HepG2 (cell line): ENCODE data around the gene LDLRAD4. TPM values are rescaled to one million over a fixed set of nuclear protein-coding genes. Genes with fewer than 3 reads are reported as not detected.

Source experiments
- ATAC-seq: fragments of 200-7000 bp; cut with Tn5 transposase; 3 replicates; pipeline ENCODE4 v1.9.1; 2020; ENCODE audit warnings: mild to moderate bottlenecking, moderate library complexity
- BruUV-seq: library from RNA; stranded (reverse); fragments of 400-500 nt; replicated peaks from 2 replicates; lab custom pipeline; 2021; lab: Mats Ljungman, UMichigan
- CTCF ChIA-PET: fragments of 300-600 bp; formaldehyde crosslinking; extraction: SDS; loops from one replicate; lab custom pipeline; 2021; ENCODE audit warnings: low total read pairs, inconsistent platforms, low intra/inter-chr PET ratio; lab: Yijun Ruan, JAX
- POLR2A ChIA-PET: fragments of 350-600 bp; sonication (Branson Sonifier 250); formaldehyde crosslinking; loops from one replicate; lab custom pipeline; 2020; ENCODE audit warnings: antibody characterized with exemption, inconsistent platforms; lab: Yijun Ruan, JAX
- DNase-seq: peaks from one replicate; pipeline ENCODE4 v3.0.0-alpha.2; 2015; ENCODE audit warnings: low spot score
- FAIRE-seq: peaks from 3 replicates; lab custom pipeline; 2011; peaks lifted over from hg19 to GRCh38; lab: Jason Lieb, UNC
- H2AFZ ChIP-seq: one replicate; pipeline ENCODE4 v1.6.1; 2011; ENCODE audit warnings: low read length, inconsistent platforms
- H3K27ac ChIP-seq: fragments of 300-600 bp; 3 replicates; pipeline ENCODE4 v1.8.0; 2011; ENCODE audit warnings: mixed run types, mild to moderate bottlenecking, mixed read lengths, low read length, inconsistent platforms; ENCODE audit not compliant: insufficient read depth; ENCODE audit errors: extremely low read length
- H3K27me3 ChIP-seq, 2 experiments: fragments of 200-600 bp in 1 of 2; 2 replicates in 1 of 2; 3 replicates in 1 of 2; pipeline versions ENCODE4 v1.6.0 to v1.8.0; 2011; ENCODE audit warnings: low read length in 2 of 2, mild to moderate bottlenecking in 2 of 2, moderate library complexity in 2 of 2, inconsistent platforms in 1 of 2; ENCODE audit not compliant: insufficient read depth in 2 of 2, control insufficient read depth in 1 of 2
- H3K36me3 ChIP-seq, 2 experiments: fragments of 200-600 bp in 1 of 2; replicated peaks in 1 of 2; 2 replicates in 1 of 2; 3 replicates in 1 of 2; pipeline versions ENCODE4 v1.5.1 to v1.8.0; 2011; ENCODE audit warnings: low read length in 2 of 2, inconsistent platforms in 1 of 2; ENCODE audit not compliant: insufficient read depth in 2 of 2, control insufficient read depth in 1 of 2
- H3K4me1 ChIP-seq: 2 replicates; pipeline ENCODE4 v1.5.1; 2012; ENCODE audit warnings: low read length, inconsistent platforms; ENCODE audit not compliant: insufficient read depth
- H3K4me2 ChIP-seq: 2 replicates; pipeline ENCODE4 v1.6.0; 2011; ENCODE audit warnings: low read depth, low read length, inconsistent platforms
- H3K4me3 ChIP-seq, 3 experiments: fragments of 200-600 bp in 1 of 3; sonication (generic), shearing (Covaris generic) in 1 of 3; replicated peaks in 1 of 3; 2 replicates each; pipeline ENCODE4 v1.5.1; 2011 to 2016; ENCODE audit warnings: low read length in 3 of 3, inconsistent platforms in 2 of 3, low read depth in 2 of 3, mild to moderate bottlenecking in 2 of 3, control low read depth in 1 of 3, mixed read lengths in 1 of 3; ENCODE audit not compliant: insufficient read depth in 1 of 3
- H3K79me2 ChIP-seq: one replicate; pipeline ENCODE4 v1.6.1; 2011; ENCODE audit warnings: low read length, inconsistent platforms; ENCODE audit not compliant: insufficient read depth
- H3K9ac ChIP-seq: 2 replicates; pipeline ENCODE4 v1.6.0; 2011; ENCODE audit warnings: mild to moderate bottlenecking, low read depth, low read length, inconsistent platforms; ENCODE audit not compliant: insufficient read depth
- H3K9me3 ChIP-seq: 2 replicates; pipeline ENCODE4 v1.5.1; 2012; ENCODE audit warnings: mild to moderate bottlenecking, low read length
- H4K20me1 ChIP-seq: 2 replicates; pipeline ENCODE4 v1.6.0; 2011; ENCODE audit warnings: inconsistent platforms, mild to moderate bottlenecking, low read length, moderate library complexity; ENCODE audit not compliant: insufficient read depth
- EP300 ChIP-seq, 3 experiments: sonication (generic) in 1 of 3; formaldehyde crosslinking in 1 of 3; IDR thresholded peaks; 2 replicates each; pipeline versions ENCODE4 v1.5.1 to v1.6.1; 2011 to 2020; ENCODE audit warnings: low read depth in 2 of 3, low read length in 2 of 3, borderline replicate concordance in 1 of 3, improper control_type of control experiment in 1 of 3, mild to moderate bottlenecking in 1 of 3, missing genetic modification reagents in 1 of 3, moderate library complexity in 1 of 3
- KLF16 ChIP-seq, 2 experiments: sonication (generic) in 1 of 2; formaldehyde crosslinking in 1 of 2; IDR thresholded peaks; 2 replicates each; pipeline versions ENCODE4 v1.6.1 to v1.8.0; 2016 to 2023; ENCODE audit warnings: missing genetic modification reagents in 2 of 2, missing compliant biosample characterization in 1 of 2
- SPEN ChIP-seq: sonication (generic); formaldehyde crosslinking; IDR thresholded peaks from 2 replicates; pipeline ENCODE4 v1.5.1; 2020; ENCODE audit warnings: low read depth, mild to moderate bottlenecking, missing genetic modification reagents
- ZBTB7A ChIP-seq: sonication (generic); formaldehyde crosslinking; IDR thresholded peaks from 2 replicates; pipeline ENCODE4 v1.8.0; 2022; ENCODE audit warnings: mild to moderate bottlenecking, missing genetic modification reagents
- WGBS: methylation state at CpG from one replicate; pipeline ENCODE4 v1.1.6; 2017; ENCODE audit warnings: low lambda C conversion rate; 5-methylcytosine and 5-hydroxymethylcytosine counted together
- in situ Hi-C: cut with HindIII; loops from 2 replicates; pipeline ENCODE4 v1.10.0; 2017; ENCODE audit warnings: low pct_unique_long_range_greater_than_20kb; ENCODE audit not compliant: extremely low pct_ligation_motif_present
- intact Hi-C: fragments of 100-400 bp; cut with micrococcal nuclease; formaldehyde crosslinking; loops from one replicate; pipeline ENCODE4 v1.10.0; 2022; ENCODE audit not compliant: unreplicated experiment
- polyA plus RNA-seq, 8 experiments: library from polyadenylated mRNA; depleted of rRNA in 3 of 8; stranded (reverse) in 7 of 8; unstranded in 1 of 8; fragments of >200 nt; fragmentation: Illumina TruSeq in 4 of 8; extraction: Trizol in 4 of 8; gene quantifications; 2 replicates each; pipeline versions ENCODE4 v1.2.1 to v1.2.3, GENCODE V29; 2011 to 2016; ENCODE audit warnings: low read depth in 4 of 8, missing spikeins in 1 of 8, mixed read lengths in 1 of 8; ENCODE audit not compliant: insufficient read depth in 1 of 8
- total RNA-seq, 5 experiments: library from RNA; depleted of rRNA; stranded (reverse); fragments of >200 nt; fragmentation: Illumina TruSeq; extraction: Trizol; gene quantifications; 2 replicates each; pipeline ENCODE4 v1.2.3, GENCODE V29; 2016; ENCODE audit warnings: low read depth in 1 of 5
- TF ChIP-seq, protein P1 (sequence below): IDR thresholded peaks from 2 replicates; pipeline ENCODE4 v1.6.1; 2018; ENCODE audit warnings: missing genetic modification reagents, mild to moderate bottlenecking, missing compliant biosample characterization

The LDLRAD4 gene
- total and polyA plus RNA-seq, 2 of the 13 experiments (the other 11 are each of a cell fraction or from before 2014, with no cell fraction given), result 13.6 to 20.9 TPM

DNA sequence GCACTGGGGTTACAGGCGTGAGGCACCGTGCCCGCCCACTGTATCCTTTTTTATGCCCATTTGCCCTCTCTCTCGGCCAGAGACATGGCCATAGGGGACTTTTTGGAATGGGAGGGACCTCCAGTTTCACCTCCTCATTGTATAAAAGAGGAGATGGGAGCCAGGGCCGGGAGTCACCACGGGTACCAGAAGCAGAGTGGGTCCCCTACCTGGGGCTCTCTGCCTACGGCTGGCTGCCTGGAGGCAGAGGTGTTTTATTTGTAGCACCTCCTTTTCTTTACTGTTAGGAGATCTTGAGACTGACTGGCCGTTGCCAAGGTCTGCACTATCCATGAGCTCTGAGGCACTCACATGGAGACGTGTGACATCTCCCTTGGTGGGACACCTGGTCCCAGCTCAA, 162.8 kb downstream of the LDLRAD4 start (continued):
- no peak for TF ChIP-seq EP300 (IDR thresholded peaks at IDR 0.05; ENCODE audit: low read depth in 2 of 2, low read length in 2 of 2)
- TF ChIP-seq EP300 (CRISPR knock-in tag; IDR thresholded peaks at IDR 0.05; ENCODE audit: borderline replicate concordance), result no peak
- no peak for TF ChIP-seq ZBTB7A (CRISPR knock-in tag)
- no peak for TF ChIP-seq KLF16 (CRISPR knock-in tag; IDR thresholded peaks at IDR 0.05)
- TF ChIP-seq SPEN (CRISPR knock-in tag), result no peak

- H3K4me3 ChIP-seq, result no peak overlapping the region
- H3K36me3 ChIP-seq, result no peaks in the 10 kb centered on the region
- ATAC-seq, result no peak
- CTCF ChIA-PET, result no interaction called here
- TF ChIP-seq, protein P1, sequence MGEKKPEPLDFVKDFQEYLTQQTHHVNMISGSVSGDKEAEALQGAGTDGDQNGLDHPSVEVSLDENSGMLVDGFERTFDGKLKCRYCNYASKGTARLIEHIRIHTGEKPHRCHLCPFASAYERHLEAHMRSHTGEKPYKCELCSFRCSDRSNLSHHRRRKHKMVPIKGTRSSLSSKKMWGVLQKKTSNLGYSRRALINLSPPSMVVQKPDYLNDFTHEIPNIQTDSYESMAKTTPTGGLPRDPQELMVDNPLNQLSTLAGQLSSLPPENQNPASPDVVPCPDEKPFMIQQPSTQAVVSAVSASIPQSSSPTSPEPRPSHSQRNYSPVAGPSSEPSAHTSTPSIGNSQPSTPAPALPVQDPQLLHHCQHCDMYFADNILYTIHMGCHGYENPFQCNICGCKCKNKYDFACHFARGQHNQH, result no peak
- TF ChIP-seq, all 625 proteins: peak for 0
- DNase-seq (no peak), FAIRE-seq (no peak)
- in situ Hi-C loops (no loop called here), intact Hi-C loops (no loop called here)
- WGBS, result 93% methylated on average over 14 of the region's 14 CpGs
- H3K79me2 ChIP-seq, result no peaks in the 10 kb centered on the region
- H3K9me3 ChIP-seq, result no peaks in the 10 kb centered on the region
- H2AFZ ChIP-seq, result no peak overlapping the region
- H3K9ac ChIP-seq, result no peak overlapping the region
- H3K27ac ChIP-seq, result no peak overlapping the region
- no peaks in the 10 kb centered on the region for H3K27me3 ChIP-seq
- no peaks in the 10 kb centered on the region for H4K20me1 ChIP-seq
- H3K4me1 ChIP-seq, result peaks cover 9% of the 10 kb centered on the region; the same call in 1 of the 2 replicates
- BruUV-seq, result no TSS peak
- H3K4me2 ChIP-seq, result no peak overlapping the region
- POLR2A ChIA-PET, result no interaction called here
These were observed 163.4 kb downstream of the LDLRAD4 start for GRCh38 chr18:13381944-13382365.
